T-helper 1 cell treated with Interleukin-12 subunit alpha and Interleukin-12 subunit beta and Interleukin-4 antibody, amounts not matched to agents 30 μg/mL and 1 μg/mL, for 36 hours (primary cell): ENCODE data around the gene BMPR2.
"Not testable (repeated sequence)": the region's sequence is repeated elsewhere in the genome, so short reads cannot be mapped to it uniquely, and the experiment has no call there.

Source experiments
- H3K27ac Mint-ChIP-seq: one replicate; pipeline ENCODE4 v1.8.0; 2021; ENCODE audit warnings: mild to moderate bottlenecking, mixed read lengths
- H3K27me3 Mint-ChIP-seq: one replicate; pipeline ENCODE4 v1.8.0; 2021; ENCODE audit warnings: low read depth, mixed read lengths
- H3K36me3 Mint-ChIP-seq: one replicate; pipeline ENCODE4 v1.8.0; 2021; ENCODE audit warnings: low read depth, mixed read lengths
- H3K4me1 Mint-ChIP-seq: one replicate; pipeline ENCODE4 v1.8.0; 2021; ENCODE audit warnings: low read depth, mixed read lengths
- H3K4me3 Mint-ChIP-seq: one replicate; pipeline ENCODE4 v1.8.0; 2021; ENCODE audit warnings: mild to moderate bottlenecking, moderate library complexity, mixed read lengths
- H3K9me3 Mint-ChIP-seq: one replicate; pipeline ENCODE4 v1.8.0; 2021; ENCODE audit warnings: mixed read lengths

The BMPR2 gene

DNA sequence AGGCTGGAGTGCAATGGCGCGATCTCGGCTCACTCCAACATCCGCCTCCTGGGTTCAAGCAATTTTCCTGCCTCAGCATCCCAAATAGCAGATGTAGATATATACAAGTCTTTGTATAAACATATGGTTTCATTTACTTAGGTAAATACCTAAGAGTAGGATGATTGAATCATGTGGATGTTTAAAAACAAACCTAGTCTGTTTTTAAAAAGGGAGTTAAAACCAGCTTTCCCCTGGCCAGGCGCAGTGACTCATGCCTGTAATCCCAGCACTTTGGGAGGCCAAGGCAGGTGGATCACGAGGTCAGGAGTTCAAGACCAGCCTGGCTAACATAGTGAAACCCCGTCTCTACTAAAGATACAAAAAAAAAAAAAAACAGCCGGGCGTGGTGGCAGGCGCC, 174.9 kb downstream of the BMPR2 start:
- not testable (repeated sequence) for H3K27ac Mint-ChIP-seq, H3K27me3 Mint-ChIP-seq, H3K4me3 Mint-ChIP-seq, H3K9me3 Mint-ChIP-seq, H3K4me1 Mint-ChIP-seq
- peaks cover 11% of the 10 kb centered on the region for H3K36me3 Mint-ChIP-seq

DNA sequence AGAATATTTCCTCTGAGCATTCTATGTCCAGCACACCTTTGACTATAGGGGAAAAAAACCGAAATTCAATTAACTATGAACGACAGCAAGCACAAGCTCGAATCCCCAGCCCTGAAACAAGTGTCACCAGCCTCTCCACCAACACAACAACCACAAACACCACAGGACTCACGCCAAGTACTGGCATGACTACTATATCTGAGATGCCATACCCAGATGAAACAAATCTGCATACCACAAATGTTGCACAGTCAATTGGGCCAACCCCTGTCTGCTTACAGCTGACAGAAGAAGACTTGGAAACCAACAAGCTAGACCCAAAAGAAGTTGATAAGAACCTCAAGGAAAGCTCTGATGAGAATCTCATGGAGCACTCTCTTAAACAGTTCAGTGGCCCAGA, 179.2 kb downstream of the BMPR2 start:
- Mint-ChIP-seq H3K36me3 (peaks cover 14% of the 10 kb centered on the region), H3K27ac (no peak overlapping the region), H3K27me3 (no peaks in the 10 kb centered on the region), H3K9me3 (no peaks in the 10 kb centered on the region), H3K4me1 (peaks cover 2% of the 10 kb centered on the region), H3K4me3 (no peak overlapping the region)

DNA sequence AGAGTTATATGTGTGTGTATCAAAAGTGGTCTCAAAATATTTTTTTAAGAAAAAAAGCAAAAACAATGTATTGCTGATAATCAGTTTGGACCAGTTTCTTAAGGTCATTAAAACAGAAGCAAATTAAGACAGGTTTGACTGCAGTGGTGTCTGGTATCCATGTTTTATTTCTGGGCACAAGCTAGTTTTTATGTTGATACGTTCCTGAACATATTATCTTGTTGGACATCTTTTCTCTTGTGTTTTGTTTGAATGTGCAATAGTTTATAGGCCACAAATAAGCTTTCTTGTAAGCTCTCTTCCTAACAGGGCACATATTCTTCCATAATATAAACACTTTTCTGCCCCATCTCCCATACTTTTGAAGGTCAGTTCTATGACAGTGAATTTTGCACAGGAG, 184.1 kb downstream of the BMPR2 start:
- Mint-ChIP-seq H3K4me1 (peaks cover 2% of the 10 kb centered on the region), H3K36me3 (peaks cover 10% of the 10 kb centered on the region), H3K27me3 (no peaks in the 10 kb centered on the region), H3K27ac (no peak overlapping the region), H3K9me3 (no peaks in the 10 kb centered on the region), H3K4me3 (no peak overlapping the region)

DNA sequence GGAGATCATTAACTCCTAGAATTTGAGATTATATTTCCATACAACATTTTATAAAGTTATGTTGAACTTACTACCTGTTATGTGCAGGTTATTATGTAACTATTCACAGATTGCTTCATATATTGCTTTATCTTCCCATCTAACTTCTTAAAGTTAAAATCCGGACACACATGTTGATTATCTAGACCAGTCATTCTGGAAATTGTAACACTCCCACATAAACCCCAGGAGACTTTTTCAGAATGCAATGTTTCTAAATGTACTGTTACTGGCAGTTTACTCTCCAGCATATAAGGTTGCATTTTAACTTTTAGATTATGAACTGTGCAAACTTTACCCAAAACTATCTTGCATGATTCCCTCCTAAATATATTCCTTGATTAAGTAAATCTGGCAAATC, 188.1 kb downstream of the BMPR2 start:
- H3K4me3 Mint-ChIP-seq = no peak overlapping the region
- H3K9me3 Mint-ChIP-seq = no peaks in the 10 kb centered on the region
- H3K27ac Mint-ChIP-seq = no peak overlapping the region
- no peaks in the 10 kb centered on the region for H3K4me1 Mint-ChIP-seq
- H3K36me3 Mint-ChIP-seq = no peaks in the 10 kb centered on the region
- H3K27me3 Mint-ChIP-seq = no peaks in the 10 kb centered on the region

DNA sequence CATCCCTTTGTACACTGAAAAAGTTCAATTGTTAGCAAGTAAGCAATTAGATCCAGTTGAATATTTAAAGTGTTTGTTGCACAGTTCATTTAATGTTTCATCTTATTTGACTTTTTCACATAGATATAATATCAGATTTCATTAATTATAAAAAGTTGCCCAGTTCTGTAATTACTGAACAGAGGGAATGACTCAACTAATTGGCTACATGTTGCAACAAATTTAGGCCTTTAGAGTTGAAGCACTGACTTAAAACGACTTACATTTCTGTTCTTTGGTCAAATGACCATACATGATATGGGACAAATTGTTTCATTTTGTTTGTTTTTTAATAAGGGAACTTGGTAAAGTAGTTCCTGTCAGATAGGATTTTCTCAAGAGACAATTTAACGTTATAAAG, 190.2 kb downstream of the BMPR2 start:
- H3K9me3 Mint-ChIP-seq = no peaks in the 10 kb centered on the region
- no peak overlapping the region for H3K27ac Mint-ChIP-seq
- H3K4me1 Mint-ChIP-seq = no peaks in the 10 kb centered on the region
- H3K36me3 Mint-ChIP-seq = no peaks in the 10 kb centered on the region
- no peaks in the 10 kb centered on the region for H3K27me3 Mint-ChIP-seq
- no peak overlapping the region for H3K4me3 Mint-ChIP-seq

DNA sequence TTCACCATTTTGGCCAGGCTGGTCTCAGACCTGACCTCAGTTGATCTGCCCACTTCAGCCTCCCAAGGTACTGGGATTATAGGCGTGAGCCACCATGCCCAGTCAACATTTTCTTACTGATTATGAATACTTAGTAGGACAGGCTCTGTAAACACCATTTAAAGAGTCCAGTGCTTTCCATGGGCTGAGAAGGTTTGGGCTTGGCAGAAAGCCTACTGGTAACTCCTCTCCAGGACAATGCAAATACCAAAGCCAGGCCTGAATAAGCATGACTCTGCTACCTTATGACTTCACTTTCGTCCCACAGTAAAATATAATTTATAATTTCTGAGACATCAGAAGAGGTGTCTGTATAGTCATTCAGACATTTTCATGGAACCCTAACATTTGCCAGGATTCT, 198.4 kb downstream of the BMPR2 start:
- Mint-ChIP-seq H3K4me3 (no peak overlapping the region), H3K27ac (no peak overlapping the region), H3K9me3 (no peaks in the 10 kb centered on the region), H3K36me3 (no peaks in the 10 kb centered on the region), H3K27me3 (no peaks in the 10 kb centered on the region), H3K4me1 (no peaks in the 10 kb centered on the region)

DNA sequence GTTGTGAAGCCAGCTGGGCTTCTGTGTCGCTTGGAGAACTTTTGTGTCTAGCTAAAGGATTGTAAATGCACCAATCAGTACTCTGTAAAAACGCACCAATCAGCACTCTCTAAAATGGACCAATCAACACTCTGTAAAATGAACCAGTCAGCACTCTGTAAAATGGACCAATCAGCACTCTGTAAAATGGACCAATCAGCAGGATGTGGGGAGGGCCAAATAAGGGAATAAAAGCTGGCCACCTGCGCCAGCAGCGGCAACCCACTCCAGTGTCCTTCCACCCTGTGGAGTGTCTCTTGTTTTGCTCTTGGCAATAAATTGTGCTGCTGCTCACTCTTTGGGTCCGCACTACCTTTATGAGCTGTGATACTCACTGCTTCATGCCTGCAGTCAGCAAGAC, 199.1 kb downstream of the BMPR2 start:
- H3K4me1 Mint-ChIP-seq, H3K4me3 Mint-ChIP-seq, H3K9me3 Mint-ChIP-seq, H3K27ac Mint-ChIP-seq, H3K27me3 Mint-ChIP-seq, H3K36me3 Mint-ChIP-seq: not testable (repeated sequence)

DNA sequence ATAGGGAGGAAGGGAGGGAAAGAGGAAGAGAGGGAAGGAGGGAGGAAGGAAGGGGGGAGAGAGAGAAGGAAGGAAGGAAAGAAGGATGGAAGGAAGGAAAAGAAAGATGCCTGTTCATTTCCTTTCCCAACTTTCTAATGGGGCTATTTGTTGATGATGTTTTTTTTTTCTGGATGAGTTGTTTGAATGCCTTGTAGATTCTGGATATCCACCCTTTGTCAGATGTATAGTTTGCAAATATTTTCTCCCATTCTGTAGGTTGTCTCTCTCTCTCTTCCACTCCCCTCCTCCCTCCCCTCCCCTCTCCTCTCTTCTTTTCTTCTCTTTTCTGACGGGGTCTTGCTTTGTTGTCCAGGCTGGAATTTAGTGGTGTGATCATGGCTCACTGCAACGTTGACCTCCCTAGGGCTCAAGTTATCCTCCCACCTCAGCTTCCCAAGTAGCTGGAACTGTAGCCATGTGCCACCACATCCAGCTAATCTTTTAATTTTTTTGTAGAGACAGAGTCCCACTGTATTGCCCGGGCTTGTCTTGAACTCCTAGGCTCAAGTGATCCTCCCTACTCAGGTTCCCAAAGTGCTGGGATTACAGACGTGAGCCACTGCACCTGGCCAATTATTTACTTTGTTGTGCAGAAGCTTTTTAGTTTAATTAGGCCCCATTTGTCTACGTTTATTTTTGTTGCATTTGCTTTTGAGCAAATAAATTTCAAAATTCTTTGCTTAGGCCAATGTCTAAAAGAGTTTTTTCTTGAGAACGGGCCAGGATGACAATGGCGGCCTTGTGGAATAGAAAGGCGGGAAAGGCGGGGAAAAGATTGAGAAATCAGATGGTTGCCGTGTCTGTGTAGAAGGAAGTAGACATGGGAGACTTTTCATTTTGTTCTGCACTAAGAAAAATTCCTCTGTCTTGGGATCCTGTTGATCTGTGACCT, 201.4 kb downstream of the BMPR2 start:
- no peak overlapping the region for H3K27ac Mint-ChIP-seq
- no peaks in the 10 kb centered on the region for H3K27me3 Mint-ChIP-seq
- no peaks in the 10 kb centered on the region for H3K9me3 Mint-ChIP-seq
- no peaks in the 10 kb centered on the region for H3K4me1 Mint-ChIP-seq
- H3K36me3 Mint-ChIP-seq = no peaks in the 10 kb centered on the region
- no peak overlapping the region for H3K4me3 Mint-ChIP-seq

DNA sequence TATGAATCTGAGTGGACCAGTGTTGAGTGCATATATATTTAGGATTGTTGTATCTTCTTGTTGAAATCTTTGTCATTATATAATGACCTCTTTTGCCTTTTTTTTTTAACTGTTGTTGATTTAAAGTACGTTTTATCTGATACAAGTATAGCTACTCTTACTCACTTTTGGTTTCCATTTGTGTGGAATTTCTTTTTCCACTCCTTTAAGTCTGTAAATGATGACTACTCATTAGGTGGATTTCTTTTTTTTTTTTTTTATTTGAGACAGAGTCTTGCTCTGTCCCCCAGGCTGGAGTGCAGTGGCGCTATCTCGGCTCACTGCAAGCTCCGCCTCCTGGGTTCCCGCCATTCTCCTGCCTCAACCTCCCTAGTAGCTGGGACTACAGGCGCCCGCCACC, 206.7 kb downstream of the BMPR2 start:
- H3K27ac Mint-ChIP-seq, H3K36me3 Mint-ChIP-seq, H3K9me3 Mint-ChIP-seq, H3K27me3 Mint-ChIP-seq, H3K4me3 Mint-ChIP-seq, H3K4me1 Mint-ChIP-seq: not testable (repeated sequence)

DNA sequence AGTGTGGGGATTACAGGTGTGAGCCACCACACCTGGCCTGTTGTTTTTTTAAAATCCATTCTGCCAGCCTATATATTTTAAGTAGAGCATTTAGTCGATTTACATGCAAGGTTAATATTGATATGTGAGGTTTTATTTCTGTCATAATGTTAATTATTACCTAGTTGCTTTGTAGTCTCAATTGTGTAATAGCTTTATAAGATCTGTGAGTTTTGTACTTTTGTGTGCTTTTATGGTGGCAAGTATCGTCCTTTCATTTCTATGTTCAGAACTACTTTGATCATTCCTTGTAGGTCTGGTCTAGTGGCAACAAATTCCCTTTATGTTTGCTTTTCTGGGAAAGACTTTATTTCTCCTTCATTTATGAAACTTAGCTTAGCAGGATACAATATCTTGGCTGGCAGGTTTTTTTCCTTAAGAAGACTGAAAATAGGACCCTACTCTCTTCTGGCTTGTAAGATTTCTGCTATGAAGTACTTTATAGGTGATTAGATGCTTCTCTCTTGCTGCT, 207.6 kb downstream of the BMPR2 start:
- Mint-ChIP-seq H3K36me3 (no peaks in the 10 kb centered on the region), H3K4me3 (no peak overlapping the region), H3K27me3 (peaks cover 4% of the 10 kb centered on the region), H3K9me3 (no peaks in the 10 kb centered on the region), H3K27ac (no peak overlapping the region), H3K4me1 (peaks cover 6% of the 10 kb centered on the region)

DNA sequence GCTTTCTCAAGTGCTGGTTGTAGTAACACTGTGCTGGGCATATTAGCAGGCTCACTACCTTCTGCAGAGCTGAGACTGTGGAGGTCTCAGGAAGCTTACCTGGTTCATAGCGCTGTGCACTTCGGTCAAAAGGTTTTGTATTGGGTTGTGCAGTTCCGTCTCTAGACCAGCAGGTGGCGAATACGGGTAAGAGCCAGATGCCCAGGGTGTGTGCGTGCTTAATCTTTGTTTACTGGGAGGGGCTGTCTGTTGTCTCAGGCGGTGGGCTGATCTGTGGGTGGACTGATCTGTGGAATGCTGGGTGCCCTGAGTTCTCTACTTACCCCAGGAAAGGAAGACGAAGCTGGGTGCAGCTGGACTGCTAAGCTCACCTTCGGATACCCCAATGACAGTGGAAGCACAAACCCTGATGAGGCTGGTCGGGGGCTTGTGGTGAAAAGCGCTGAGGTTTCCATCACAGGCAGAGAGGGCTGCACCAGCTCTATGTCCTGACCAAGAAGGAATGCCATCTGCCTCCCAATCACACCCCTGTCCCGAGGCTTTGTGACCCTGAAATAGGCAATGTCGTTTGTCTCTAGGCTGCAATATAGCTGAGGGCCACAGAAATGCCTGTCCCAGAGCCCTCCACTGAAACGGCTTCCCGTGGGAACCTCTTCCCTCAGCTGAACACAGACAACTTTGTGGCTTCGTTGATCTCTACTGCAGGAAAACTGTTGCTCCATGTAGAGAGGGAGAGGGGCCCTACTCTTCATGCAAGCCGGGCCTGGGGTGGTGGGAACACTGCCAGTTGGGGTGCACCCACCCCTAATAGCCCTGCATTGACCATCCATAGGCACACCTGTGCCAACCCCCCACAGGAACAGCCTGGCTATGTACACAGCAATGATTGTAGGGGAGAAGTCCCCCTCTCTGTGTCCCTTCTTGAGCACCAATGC, 212.8 kb downstream of the BMPR2 start:
- no peak overlapping the region for H3K27ac Mint-ChIP-seq
- peaks cover 4% of the 10 kb centered on the region for H3K27me3 Mint-ChIP-seq
- no peaks in the 10 kb centered on the region for H3K9me3 Mint-ChIP-seq
- no peak overlapping the region for H3K4me3 Mint-ChIP-seq
- H3K4me1 Mint-ChIP-seq = peaks cover 8% of the 10 kb centered on the region
- no peaks in the 10 kb centered on the region for H3K36me3 Mint-ChIP-seq

DNA sequence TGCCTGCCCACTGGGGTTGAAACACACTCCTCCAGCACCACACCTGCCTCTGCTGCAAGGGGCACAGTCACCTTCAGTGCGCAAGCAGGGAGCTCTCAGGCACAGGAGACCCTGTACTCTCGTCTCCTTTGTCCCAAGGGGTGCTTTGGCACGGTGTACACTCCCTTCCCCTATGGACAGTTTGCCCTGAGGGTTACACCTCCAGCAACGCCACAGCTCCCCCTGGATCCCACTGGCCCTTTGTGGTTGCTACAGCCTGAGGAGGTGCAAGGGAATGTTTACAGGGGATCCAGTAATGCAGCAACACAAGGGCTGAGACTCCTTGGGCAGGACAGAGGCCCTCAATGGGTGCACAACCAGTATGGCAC, 213.4 kb downstream of the BMPR2 start:
- Mint-ChIP-seq H3K36me3 (no peaks in the 10 kb centered on the region), H3K27me3 (peaks cover 4% of the 10 kb centered on the region), H3K4me3 (no peak overlapping the region), H3K9me3 (no peaks in the 10 kb centered on the region), H3K4me1 (peaks cover 8% of the 10 kb centered on the region), H3K27ac (no peak overlapping the region)

DNA sequence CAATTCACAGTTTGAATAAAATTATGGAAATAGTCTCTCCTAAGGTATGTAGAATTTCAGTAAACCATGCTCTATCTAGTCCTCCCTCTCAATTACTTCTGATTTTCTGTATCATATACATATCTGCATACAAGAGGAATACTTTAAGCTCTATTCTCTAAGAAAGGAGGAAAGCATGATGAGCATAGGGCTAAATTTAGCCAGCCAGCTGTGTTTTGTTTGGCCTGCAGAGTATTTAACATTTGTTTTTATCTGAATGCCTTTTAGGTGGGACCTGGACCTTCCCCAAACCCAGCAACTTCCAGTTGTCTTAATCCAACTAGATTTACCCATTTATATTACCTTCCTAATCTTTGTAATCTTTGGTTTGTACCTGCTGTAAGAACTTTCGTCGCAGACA, 216.4 kb downstream of the BMPR2 start:
- no peak overlapping the region for H3K27ac Mint-ChIP-seq
- H3K27me3 Mint-ChIP-seq = peaks cover 4% of the 10 kb centered on the region
- H3K36me3 Mint-ChIP-seq = no peaks in the 10 kb centered on the region
- H3K4me3 Mint-ChIP-seq = no peak overlapping the region
- H3K9me3 Mint-ChIP-seq = no peaks in the 10 kb centered on the region
- peaks cover 8% of the 10 kb centered on the region for H3K4me1 Mint-ChIP-seq

DNA sequence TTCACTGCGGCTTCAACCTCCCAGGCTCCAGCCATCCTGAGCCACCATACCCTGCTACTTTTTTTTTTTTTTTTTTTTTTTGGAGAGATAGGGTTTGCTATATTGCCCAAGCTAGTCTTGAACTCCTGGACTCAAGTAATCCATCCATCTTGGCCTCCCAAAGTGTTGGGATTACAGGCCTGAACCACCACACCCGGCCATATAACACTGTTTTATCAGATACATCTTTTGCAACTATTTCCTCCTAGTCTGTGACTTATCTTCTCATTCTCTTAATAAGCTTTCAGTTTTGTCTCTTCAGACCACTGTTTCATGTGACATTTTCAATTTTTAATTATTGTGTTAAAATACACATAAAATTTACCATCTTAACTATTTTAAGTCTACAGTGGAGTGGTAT, 223.0 kb downstream of the BMPR2 start:
- H3K27me3 Mint-ChIP-seq = no peaks in the 10 kb centered on the region
- H3K4me3 Mint-ChIP-seq = no peak overlapping the region
- no peaks in the 10 kb centered on the region for H3K4me1 Mint-ChIP-seq
- no peaks in the 10 kb centered on the region for H3K36me3 Mint-ChIP-seq
- H3K27ac Mint-ChIP-seq = no peak overlapping the region
- H3K9me3 Mint-ChIP-seq = no peaks in the 10 kb centered on the region

DNA sequence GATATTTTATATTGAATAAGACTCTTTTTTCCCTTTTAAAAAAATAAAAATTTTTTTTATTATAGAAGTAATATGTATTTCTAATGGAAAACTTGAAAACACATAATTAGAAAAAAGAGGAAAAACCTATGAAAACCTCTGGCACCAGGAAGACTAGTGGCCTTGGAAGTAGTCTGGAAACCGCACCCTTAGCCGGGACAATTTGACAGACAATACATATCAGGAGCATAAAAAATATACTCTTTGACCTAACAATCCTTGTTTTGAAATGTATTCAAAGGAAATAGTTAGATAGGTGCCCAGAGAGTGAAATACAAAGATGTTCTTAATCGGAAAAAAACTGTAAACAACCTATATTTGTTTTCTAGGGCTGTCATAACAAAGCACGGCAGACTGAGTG, 223.8 kb downstream of the BMPR2 start:
- no peaks in the 10 kb centered on the region for H3K36me3 Mint-ChIP-seq
- no peak overlapping the region for H3K27ac Mint-ChIP-seq
- no peaks in the 10 kb centered on the region for H3K27me3 Mint-ChIP-seq
- H3K4me1 Mint-ChIP-seq = no peaks in the 10 kb centered on the region
- H3K9me3 Mint-ChIP-seq = no peaks in the 10 kb centered on the region
- H3K4me3 Mint-ChIP-seq = no peak overlapping the region
